A549 (cell line): ENCODE data around the gene ITPKB. TPM values are rescaled to one million over a fixed set of nuclear protein-coding genes. Genes with fewer than 3 reads are reported as not detected.

Experiments
- ATAC-seq, 2 experiments: fragments of 200-7000 bp in 1 of 2; fragments of >200 bp in 1 of 2; cut with Nextera tagmentation in 1 of 2; cut with Tn5 transposase in 1 of 2; 3 replicates each; pipeline versions ENCODE4 v1.8.0 to v1.9.1; 2018 to 2020; ENCODE audit warnings: mild to moderate bottlenecking in 1 of 2, moderate library complexity in 1 of 2
- CTCF ChIA-PET: fragments of 300-600 bp; sonication (Branson Sonifier 250); formaldehyde crosslinking; extraction: SDS; loops from one replicate; lab custom pipeline; 2021; ENCODE audit warnings: antibody characterized with exemption, inconsistent platforms; lab: Yijun Ruan, JAX
- POLR2A ChIA-PET: fragments of 350-600 bp; formaldehyde crosslinking; extraction: SDS; loops from one replicate; lab custom pipeline; 2021; ENCODE audit warnings: antibody characterized with exemption, inconsistent platforms; lab: Yijun Ruan, JAX
- DNase-seq, 2 experiments: peaks; one replicate each; pipeline versions ENCODE4 v3.0.0 to v3.0.0-alpha.2; 2011 to 2016; ENCODE audit warnings: low read depth in 1 of 2, low spot score in 1 of 2
- FAIRE-seq: peaks from 2 replicates; lab custom pipeline; 2011; peaks lifted over from hg19 to GRCh38; lab: Jason Lieb, UNC
- H3K27ac ChIP-seq, 2 experiments: fragments of >200 bp; sonication (Bioruptor Twin); formaldehyde crosslinking; 3 replicates each; pipeline ENCODE4 v1.5.1; 2016 to 2017
- H3K4me1 ChIP-seq: fragments of >200 bp; sonication (Bioruptor Twin); formaldehyde crosslinking; 3 replicates; pipeline ENCODE4 v1.6.1; 2016
- H3K4me2 ChIP-seq: fragments of >200 bp; sonication (Bioruptor Twin); formaldehyde crosslinking; 3 replicates; pipeline ENCODE4 v1.6.1; 2016
- H3K4me3 ChIP-seq: fragments of >200 bp; sonication (Bioruptor Twin); formaldehyde crosslinking; 3 replicates; pipeline ENCODE4 v1.5.1; 2016
- H3K9me3 ChIP-seq: fragments of >200 bp; sonication (Bioruptor Twin); formaldehyde crosslinking; 3 replicates; pipeline ENCODE4 v1.6.1; 2016
- BHLHE40 ChIP-seq: IDR thresholded peaks from 2 replicates; pipeline ENCODE4 v1.6.1; 2012; ENCODE audit warnings: low read depth, low read length, inconsistent platforms
- CEBPB ChIP-seq, 2 experiments: fragments of >200 bp in 1 of 2; sonication (Bioruptor Twin) in 1 of 2; formaldehyde crosslinking in 1 of 2; IDR thresholded peaks; 2 replicates each; pipeline ENCODE4 v1.6.1; 2012 to 2016
- CHD4 ChIP-seq: fragments of 200-600 bp; sonication (generic); IDR thresholded peaks from 2 replicates; pipeline ENCODE4 v1.6.1; 2016; ENCODE audit warnings: antibody characterized with exemption, mild to moderate bottlenecking, borderline replicate concordance
- EHF ChIP-seq: fragments of 250-450 bp; sonication (Bioruptor Pico); IDR thresholded peaks from 2 replicates; pipeline ENCODE4 v1.5.0; 2020; ENCODE audit warnings: mild to moderate bottlenecking
- EHMT2 ChIP-seq: fragments of 200-600 bp; sonication (generic); IDR thresholded peaks from 2 replicates; pipeline ENCODE4 v1.6.1; 2016; ENCODE audit warnings: antibody characterized with exemption, low read depth, mild to moderate bottlenecking, moderate library complexity
- EP300 ChIP-seq, 2 experiments: fragments of >200 bp; sonication (Bioruptor Twin); formaldehyde crosslinking; IDR thresholded peaks; 2 replicates in 1 of 2; 3 replicates in 1 of 2; pipeline ENCODE4 v1.6.1; 2016 to 2017
- FOSL2 ChIP-seq, 2 experiments: fragments of 450-650 bp in 1 of 2; fragments of >200 bp in 1 of 2; sonication (Bioruptor Twin) in 1 of 2; formaldehyde crosslinking; IDR thresholded peaks; 2 replicates each; pipeline versions ENCODE4 v1.5.0 to v1.6.1; 2016 to 2020; ENCODE audit warnings: mild to moderate bottlenecking in 1 of 2, moderate library complexity in 1 of 2
- FOXS1 ChIP-seq: fragments of 250-450 bp; sonication (Bioruptor Pico); IDR thresholded peaks from 2 replicates; pipeline ENCODE4 v1.5.0; 2020; ENCODE audit warnings: mild to moderate bottlenecking, moderate library complexity
- HDAC2 ChIP-seq: fragments of 200-600 bp; sonication (generic); IDR thresholded peaks from 2 replicates; pipeline ENCODE4 v1.6.1; 2016
- HEYL ChIP-seq: fragments of 250-450 bp; sonication (Bioruptor Pico); IDR thresholded peaks from 2 replicates; pipeline ENCODE4 v1.8.0; 2021; ENCODE audit warnings: mild to moderate bottlenecking, moderate library complexity
- HOXA7 ChIP-seq: fragments of 250-450 bp; sonication (Bioruptor Pico); IDR thresholded peaks from 2 replicates; pipeline ENCODE4 v1.5.0; 2020; ENCODE audit warnings: mild to moderate bottlenecking, moderate library complexity
- JUNB ChIP-seq: fragments of >200 bp; sonication (Bioruptor Twin); formaldehyde crosslinking; IDR thresholded peaks from 2 replicates; pipeline ENCODE4 v1.6.1; 2016
- KDM1A ChIP-seq: fragments of 200-600 bp; sonication (generic); IDR thresholded peaks from 2 replicates; pipeline ENCODE4 v1.6.1; 2016; ENCODE audit warnings: low read depth, mild to moderate bottlenecking
- MAFK ChIP-seq: fragments of 450-650 bp; IDR thresholded peaks from 2 replicates; pipeline ENCODE4 v1.6.1; 2014; ENCODE audit not compliant: partially characterized antibody
- MAZ ChIP-seq: fragments of 150-350 bp; IDR thresholded peaks from 2 replicates; pipeline ENCODE4 v1.6.1; 2014; ENCODE audit warnings: antibody characterized with exemption, low read depth, low read length, borderline replicate concordance
- NPAS2 ChIP-seq: fragments of 250-450 bp; sonication (Bioruptor Pico); IDR thresholded peaks from 2 replicates; pipeline ENCODE4 v1.8.0; 2022; ENCODE audit warnings: mild to moderate bottlenecking, moderate library complexity, borderline replicate concordance
- NR3C1 ChIP-seq: fragments of >200 bp; sonication (Bioruptor Twin); formaldehyde crosslinking; IDR thresholded peaks from 3 replicates; pipeline ENCODE4 v1.6.1; 2017
- POLR2A ChIP-seq: IDR thresholded peaks from 2 replicates; pipeline ENCODE4 v1.6.1; 2012; ENCODE audit warnings: mild to moderate bottlenecking, low read length
- POLR2AphosphoS2 ChIP-seq: conservative IDR thresholded peaks from 2 replicates; pipeline ENCODE4 v1.6.1; 2012; ENCODE audit warnings: low read length, improper control_type of control experiment, inconsistent platforms
- RAD21 ChIP-seq, 2 experiments: fragments of >200 bp in 1 of 2; sonication (Bioruptor Twin) in 1 of 2; formaldehyde crosslinking in 1 of 2; IDR thresholded peaks in 1 of 2; conservative IDR thresholded peaks in 1 of 2; 2 replicates in 1 of 2; 3 replicates in 1 of 2; pipeline ENCODE4 v1.6.1; 2012 to 2018; ENCODE audit warnings: inconsistent platforms in 1 of 2
- RCOR1 ChIP-seq: fragments of 150-350 bp; IDR thresholded peaks from 2 replicates; pipeline ENCODE4 v1.6.1; 2014; ENCODE audit warnings: antibody characterized with exemption, low read length, low read depth
- RFX5 ChIP-seq: fragments of 450-650 bp; IDR thresholded peaks from 2 replicates; pipeline ENCODE4 v1.7.1; 2014; ENCODE audit warnings: antibody characterized with exemption, mild to moderate bottlenecking, moderate library complexity
- ZFP36 ChIP-seq: fragments of 450-650 bp; IDR thresholded peaks from 2 replicates; pipeline ENCODE4 v1.6.1; 2014; ENCODE audit warnings: borderline replicate concordance; ENCODE audit not compliant: partially characterized antibody
- ZSCAN20 ChIP-seq: fragments of 250-450 bp; sonication (Bioruptor Pico); IDR thresholded peaks from 2 replicates; pipeline ENCODE4 v1.8.0; 2022; ENCODE audit warnings: mild to moderate bottlenecking, moderate library complexity
- WGBS: methylation state at CpG from one replicate; pipeline ENCODE4 v1.1.6; 2017; ENCODE audit errors: missing lambda C conversion rate; 5-methylcytosine and 5-hydroxymethylcytosine counted together
- polyA plus RNA-seq, 4 experiments: library from polyadenylated mRNA; depleted of rRNA in 3 of 4; stranded (reverse); fragments of >200 nt; fragmentation: RNase III in 1 of 4; extraction: RNeasy Plus Mini Kit Qiagen cat#74134 plus additional on column Dnase treatment in 1 of 4; gene quantifications; 2 replicates in 3 of 4; 3 replicates in 1 of 4; pipeline ENCODE4 v1.2.3, GENCODE V29; 2011 to 2017
- TF ChIP-seq, protein P1 (sequence below): fragments of 200-600 bp; sonication (generic); IDR thresholded peaks from 2 replicates; pipeline ENCODE4 v1.6.1; 2016; ENCODE audit warnings: antibody characterized with exemption, mild to moderate bottlenecking, moderate library complexity
- TF ChIP-seq, protein P2 (sequence below): fragments of >200 bp; sonication (Bioruptor Twin); formaldehyde crosslinking; IDR thresholded peaks from 2 replicates; pipeline ENCODE4 v1.6.1; 2016
- TF ChIP-seq, protein P3 (sequence below): IDR thresholded peaks from 2 replicates; pipeline ENCODE4 v1.6.1; 2012; ENCODE audit warnings: low read depth, borderline replicate concordance
- TF ChIP-seq, protein P4 (sequence below): fragments of 250-450 bp; sonication (Bioruptor Pico); IDR thresholded peaks from 2 replicates; pipeline ENCODE4 v1.5.0; 2021; ENCODE audit warnings: mild to moderate bottlenecking, moderate library complexity, borderline replicate concordance

Gene ITPKB
- polyA plus RNA-seq, 2 of the 4 experiments (the other 2 are of a cell fraction), result 1.7 to 2.8 TPM

DNA sequence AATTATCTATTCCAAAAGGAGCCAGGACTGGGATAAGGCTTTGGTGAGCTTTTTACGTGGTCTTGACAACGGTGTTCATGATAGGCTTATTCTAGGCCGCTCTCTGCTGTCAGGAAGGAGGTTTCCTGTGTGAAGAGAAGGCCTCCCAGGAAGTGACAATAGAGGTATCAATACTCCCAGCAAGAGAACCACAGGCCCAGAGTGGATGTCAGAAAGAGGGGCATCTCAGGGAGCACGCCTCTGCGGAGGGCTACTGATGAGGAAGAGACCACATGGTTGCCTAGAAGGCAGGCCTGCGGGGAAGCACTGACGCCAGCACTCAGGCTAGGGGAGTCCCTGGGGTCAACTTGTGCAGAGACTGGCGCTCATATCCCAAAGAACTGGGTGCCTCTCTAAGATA lies 60.4 kb downstream of the ITPKB start:
- CTCF ChIA-PET, result no interaction called here
- H3K4me1 ChIP-seq, result peaks cover 11% of the 10 kb centered on the region; the same call in 2 of the 3 replicates
- WGBS, result 87% methylated on average over 8 of the region's 8 CpGs
- TF ChIP-seq, protein P1, sequence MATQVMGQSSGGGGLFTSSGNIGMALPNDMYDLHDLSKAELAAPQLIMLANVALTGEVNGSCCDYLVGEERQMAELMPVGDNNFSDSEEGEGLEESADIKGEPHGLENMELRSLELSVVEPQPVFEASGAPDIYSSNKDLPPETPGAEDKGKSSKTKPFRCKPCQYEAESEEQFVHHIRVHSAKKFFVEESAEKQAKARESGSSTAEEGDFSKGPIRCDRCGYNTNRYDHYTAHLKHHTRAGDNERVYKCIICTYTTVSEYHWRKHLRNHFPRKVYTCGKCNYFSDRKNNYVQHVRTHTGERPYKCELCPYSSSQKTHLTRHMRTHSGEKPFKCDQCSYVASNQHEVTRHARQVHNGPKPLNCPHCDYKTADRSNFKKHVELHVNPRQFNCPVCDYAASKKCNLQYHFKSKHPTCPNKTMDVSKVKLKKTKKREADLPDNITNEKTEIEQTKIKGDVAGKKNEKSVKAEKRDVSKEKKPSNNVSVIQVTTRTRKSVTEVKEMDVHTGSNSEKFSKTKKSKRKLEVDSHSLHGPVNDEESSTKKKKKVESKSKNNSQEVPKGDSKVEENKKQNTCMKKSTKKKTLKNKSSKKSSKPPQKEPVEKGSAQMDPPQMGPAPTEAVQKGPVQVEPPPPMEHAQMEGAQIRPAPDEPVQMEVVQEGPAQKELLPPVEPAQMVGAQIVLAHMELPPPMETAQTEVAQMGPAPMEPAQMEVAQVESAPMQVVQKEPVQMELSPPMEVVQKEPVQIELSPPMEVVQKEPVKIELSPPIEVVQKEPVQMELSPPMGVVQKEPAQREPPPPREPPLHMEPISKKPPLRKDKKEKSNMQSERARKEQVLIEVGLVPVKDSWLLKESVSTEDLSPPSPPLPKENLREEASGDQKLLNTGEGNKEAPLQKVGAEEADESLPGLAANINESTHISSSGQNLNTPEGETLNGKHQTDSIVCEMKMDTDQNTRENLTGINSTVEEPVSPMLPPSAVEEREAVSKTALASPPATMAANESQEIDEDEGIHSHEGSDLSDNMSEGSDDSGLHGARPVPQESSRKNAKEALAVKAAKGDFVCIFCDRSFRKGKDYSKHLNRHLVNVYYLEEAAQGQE, result no peak
- TF ChIP-seq HDAC2, result no peak
- TF ChIP-seq, protein P2, sequence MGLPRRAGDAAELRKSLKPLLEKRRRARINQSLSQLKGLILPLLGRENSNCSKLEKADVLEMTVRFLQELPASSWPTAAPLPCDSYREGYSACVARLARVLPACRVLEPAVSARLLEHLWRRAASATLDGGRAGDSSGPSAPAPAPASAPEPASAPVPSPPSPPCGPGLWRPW, result no peak
- no peak for TF ChIP-seq EHF
- TF ChIP-seq EP300 (IDR thresholded peaks at IDR 0.05), result no peak
- TF ChIP-seq FOXS1 (CRISPR knock-in tag), result no peak
- no peak for TF ChIP-seq ZFP36
- no peak for TF ChIP-seq EHMT2
- TF ChIP-seq ZSCAN20, result no peak
- TF ChIP-seq, protein P3, sequence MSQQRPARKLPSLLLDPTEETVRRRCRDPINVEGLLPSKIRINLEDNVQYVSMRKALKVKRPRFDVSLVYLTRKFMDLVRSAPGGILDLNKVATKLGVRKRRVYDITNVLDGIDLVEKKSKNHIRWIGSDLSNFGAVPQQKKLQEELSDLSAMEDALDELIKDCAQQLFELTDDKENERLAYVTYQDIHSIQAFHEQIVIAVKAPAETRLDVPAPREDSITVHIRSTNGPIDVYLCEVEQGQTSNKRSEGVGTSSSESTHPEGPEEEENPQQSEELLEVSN, result no peak
- no peak for TF ChIP-seq HEYL (CRISPR knock-in tag)
- no peak for TF ChIP-seq CHD4
- no peak overlapping the region for H3K4me3 ChIP-seq
- no peak overlapping the region for H3K27ac ChIP-seq
- POLR2A ChIA-PET, result no interaction called here
- no peak overlapping the region for H3K4me2 ChIP-seq
- ATAC-seq (no peak), DNase-seq (no peak), FAIRE-seq (no peak)
- no peaks in the 10 kb centered on the region for H3K9me3 ChIP-seq

DNA sequence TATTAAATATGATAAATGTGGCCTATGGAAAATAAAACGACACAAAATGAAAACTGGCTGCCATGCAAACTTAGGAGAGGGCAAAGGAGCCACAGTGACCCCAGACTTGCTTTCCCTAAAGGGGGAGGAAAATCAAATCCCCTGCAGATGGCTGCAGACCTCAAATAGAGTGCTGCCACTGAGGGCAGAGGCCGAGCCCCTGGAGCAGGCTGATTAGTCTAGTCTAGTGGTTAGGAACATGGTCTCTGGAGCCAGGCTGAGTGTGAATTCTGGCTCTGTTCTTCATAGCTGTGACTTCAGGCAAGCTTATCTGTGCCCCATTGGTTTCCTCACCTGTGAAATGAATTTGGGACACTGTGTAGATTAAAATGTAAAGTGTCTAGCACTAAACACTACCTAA lies 60.8 kb downstream of the ITPKB start:
- TF ChIP-seq MAFK (no peak), RCOR1 (no peak), HOXA7 (CRISPR knock-in tag) (no peak), JUNB (no peak), CEBPB (IDR thresholded peaks at IDR 0.05) (no peak), MAZ (no peak), KDM1A (no peak), FOSL2 (IDR thresholded peaks at IDR 0.05) (no peak), FOSL2 (CRISPR knock-in tag; IDR thresholded peaks at IDR 0.05) (no peak), BHLHE40 (no peak), RFX5 (no peak), HEYL (CRISPR knock-in tag) (no peak), RAD21 (conservative IDR thresholded peaks at IDR 0.05 in 1 of 2, IDR thresholded peaks at IDR 0.05 in 1 of 2) (no peak), POLR2AphosphoS2 (no peak), POLR2A (no peak), NPAS2 (no peak), EHF (no peak), NR3C1 (no peak)
- TF ChIP-seq, protein P2, result no peak
- TF ChIP-seq, protein P4, sequence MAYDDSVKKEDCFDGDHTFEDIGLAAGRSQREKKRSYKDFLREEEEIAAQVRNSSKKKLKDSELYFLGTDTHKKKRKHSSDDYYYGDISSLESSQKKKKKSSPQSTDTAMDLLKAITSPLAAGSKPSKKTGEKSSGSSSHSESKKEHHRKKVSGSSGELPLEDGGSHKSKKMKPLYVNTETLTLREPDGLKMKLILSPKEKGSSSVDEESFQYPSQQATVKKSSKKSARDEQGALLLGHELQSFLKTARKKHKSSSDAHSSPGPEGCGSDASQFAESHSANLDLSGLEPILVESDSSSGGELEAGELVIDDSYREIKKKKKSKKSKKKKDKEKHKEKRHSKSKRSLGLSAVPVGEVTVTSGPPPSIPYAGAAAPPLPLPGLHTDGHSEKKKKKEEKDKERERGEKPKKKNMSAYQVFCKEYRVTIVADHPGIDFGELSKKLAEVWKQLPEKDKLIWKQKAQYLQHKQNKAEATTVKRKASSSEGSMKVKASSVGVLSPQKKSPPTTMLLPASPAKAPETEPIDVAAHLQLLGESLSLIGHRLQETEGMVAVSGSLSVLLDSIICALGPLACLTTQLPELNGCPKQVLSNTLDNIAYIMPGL (CRISPR knock-in tag), result no peak
- CTCF ChIA-PET, result no interaction called here
- no peak for ATAC-seq

More for the DNA sequence above, 60.8 kb downstream of the ITPKB start:
- 56% methylated on average over 2 of the region's 2 CpGs for WGBS
- Histone ChIP-seq H3K4me2 (no peak overlapping the region), H3K9me3 (no peaks in the 10 kb centered on the region), H3K27ac (no peak overlapping the region), H3K4me3 (no peak overlapping the region), H3K4me1 (peaks cover 11% of the 10 kb centered on the region; the same call in 2 of the 3 replicates)
- no peak for DNase-seq
- POLR2A ChIA-PET, result no interaction called here
- no peak for FAIRE-seq
